Smooth muscle cell (in vitro differentiated cells): ENCODE data around the gene TIMP2. TPM values are rescaled to one million over a fixed set of nuclear protein-coding genes. Genes with fewer than 3 reads are reported as not detected.

Source experiments
- DNase-seq: peaks from one replicate; lab custom pipeline; 2025; ENCODE audit not compliant: unreplicated experiment; lab: John Stamatoyannopoulos, UW
- H2AFZ ChIP-seq: fragments of 200-600 bp; sonication (generic); 2 replicates; pipeline ENCODE4 v1.6.0; 2016; ENCODE audit warnings: antibody characterized with exemption, low read depth, mild to moderate bottlenecking
- H3F3A ChIP-seq: fragments of 200-600 bp; sonication (generic); 2 replicates; pipeline ENCODE4 v1.6.0; 2017; ENCODE audit warnings: antibody characterized with exemption, low read depth
- H3K27ac ChIP-seq: fragments of 200-600 bp; sonication (generic); 2 replicates; pipeline ENCODE4 v1.5.1; 2016; ENCODE audit warnings: low read depth, mild to moderate bottlenecking
- H3K27me3 ChIP-seq: fragments of 200-600 bp; sonication (generic); 2 replicates; pipeline ENCODE4 v1.6.1; 2016; ENCODE audit warnings: low read depth, mild to moderate bottlenecking
- H3K36me3 ChIP-seq: fragments of 200-600 bp; sonication (generic); 2 replicates; pipeline ENCODE4 v1.5.1; 2016; ENCODE audit warnings: low read depth
- H3K4me1 ChIP-seq: fragments of 200-600 bp; sonication (generic); 2 replicates; pipeline ENCODE4 v1.5.1; 2016; ENCODE audit warnings: low read depth
- H3K4me2 ChIP-seq: fragments of 200-600 bp; sonication (generic); 2 replicates; pipeline ENCODE4 v1.6.0; 2016; ENCODE audit warnings: mild to moderate bottlenecking
- H3K4me3 ChIP-seq: fragments of 200-600 bp; sonication (generic); 2 replicates; pipeline ENCODE4 v1.5.1; 2016; ENCODE audit warnings: mild to moderate bottlenecking
- H3K79me2 ChIP-seq: fragments of 200-600 bp; sonication (generic); 2 replicates; pipeline ENCODE4 v1.6.0; 2016; ENCODE audit warnings: low read depth, mild to moderate bottlenecking
- H3K9ac ChIP-seq: fragments of 200-600 bp; sonication (generic); 2 replicates; pipeline ENCODE4 v1.6.0; 2016; ENCODE audit warnings: low read depth
- H3K9me3 ChIP-seq: fragments of 200-600 bp; sonication (generic); replicated peaks from 2 replicates; pipeline ENCODE4 v1.5.1; 2016; ENCODE audit warnings: low read depth
- H4K20me1 ChIP-seq: fragments of 200-600 bp; sonication (generic); 2 replicates; pipeline ENCODE4 v1.6.0; 2016; ENCODE audit warnings: low read depth
- CTCF ChIP-seq: fragments of 200-600 bp; sonication (generic); IDR thresholded peaks from 2 replicates; pipeline ENCODE4 v1.5.1; 2017; ENCODE audit warnings: borderline replicate concordance, mild to moderate bottlenecking, antibody characterized with exemption; ENCODE audit not compliant: insufficient read depth, poor library complexity, severe bottlenecking
- WGBS: methylation state at CpG from one replicate; pipeline ENCODE4 v1.1.7; 2016; ENCODE audit warnings: low lambda C conversion rate; 5-methylcytosine and 5-hydroxymethylcytosine counted together
- polyA plus RNA-seq: library from polyadenylated mRNA; unstranded; fragments of >200 nt; fragmentation: Nextera tagmentation; extraction: Ambion mirVana; gene quantifications from 2 replicates; pipeline ENCODE4 v1.2.1, GENCODE V29; 2016
- total RNA-seq: library from RNA; depleted of rRNA; stranded (reverse); fragments of >200 nt; gene quantifications from 2 replicates; pipeline ENCODE4 v1.2.3, GENCODE V29; 2014

Gene TIMP2
- total and polyA plus RNA-seq, 2 experiments from 2014 or later: 37.8 to 111 TPM

DNA sequence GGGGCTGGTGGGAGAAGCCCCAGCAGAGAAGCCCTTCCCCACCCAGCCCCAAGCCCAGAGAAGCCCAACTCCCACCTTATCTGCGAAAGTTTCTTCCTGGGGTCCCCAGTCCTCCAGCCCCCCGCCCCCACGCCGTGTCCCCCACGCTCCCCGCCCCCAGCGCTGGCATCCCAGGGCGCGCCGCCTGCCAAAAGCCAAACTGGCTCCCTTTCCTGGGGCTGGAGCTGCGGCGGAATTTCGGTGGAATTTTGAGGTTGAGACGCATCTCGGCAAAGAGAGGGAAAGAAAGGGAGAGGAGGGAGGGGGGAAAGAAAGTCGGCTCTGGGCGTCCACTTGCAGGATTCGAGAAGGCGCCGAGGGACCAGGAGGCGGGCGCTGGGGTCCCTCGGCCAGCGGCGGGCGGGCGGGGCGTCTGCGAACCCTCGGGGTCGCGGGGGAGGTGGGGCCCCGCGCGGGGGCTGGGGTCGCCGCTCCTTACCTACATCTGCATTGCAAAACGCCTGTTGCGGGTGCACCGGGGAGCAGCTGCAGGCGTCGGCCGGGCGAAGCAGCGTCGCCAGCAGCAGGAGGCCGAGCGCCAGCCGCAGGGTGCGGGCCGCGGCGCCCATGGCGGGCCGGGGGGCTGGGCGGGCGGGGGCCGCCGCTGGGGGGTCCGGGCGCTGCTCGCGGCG lies 571 bp downstream of the TIMP2 start:
- no peak for TF ChIP-seq CTCF
- H3K4me1 ChIP-seq: peaks cover 11% of the 10 kb centered on the region
- peak overlapping the region; percentile 50 for H3K9ac ChIP-seq
- no peak for DNase-seq
- H3K9me3 ChIP-seq: no peaks in the 10 kb centered on the region
- peaks cover 49% of the 10 kb centered on the region for H4K20me1 ChIP-seq
- H3F3A ChIP-seq: peaks cover 9% of the 10 kb centered on the region
- H3K36me3 ChIP-seq: no peaks in the 10 kb centered on the region
- H3K27ac ChIP-seq: no peak overlapping the region
- no peaks in the 10 kb centered on the region for H3K27me3 ChIP-seq
- peak overlapping the region; percentile 99 for H3K4me2 ChIP-seq
- peak overlapping the region; percentile 84 for H3K4me3 ChIP-seq
- H3K79me2 ChIP-seq: peaks cover 50% of the 10 kb centered on the region
- WGBS: 2% methylated on average over 23 of the region's 64 CpGs
- no peak overlapping the region for H2AFZ ChIP-seq

DNA sequence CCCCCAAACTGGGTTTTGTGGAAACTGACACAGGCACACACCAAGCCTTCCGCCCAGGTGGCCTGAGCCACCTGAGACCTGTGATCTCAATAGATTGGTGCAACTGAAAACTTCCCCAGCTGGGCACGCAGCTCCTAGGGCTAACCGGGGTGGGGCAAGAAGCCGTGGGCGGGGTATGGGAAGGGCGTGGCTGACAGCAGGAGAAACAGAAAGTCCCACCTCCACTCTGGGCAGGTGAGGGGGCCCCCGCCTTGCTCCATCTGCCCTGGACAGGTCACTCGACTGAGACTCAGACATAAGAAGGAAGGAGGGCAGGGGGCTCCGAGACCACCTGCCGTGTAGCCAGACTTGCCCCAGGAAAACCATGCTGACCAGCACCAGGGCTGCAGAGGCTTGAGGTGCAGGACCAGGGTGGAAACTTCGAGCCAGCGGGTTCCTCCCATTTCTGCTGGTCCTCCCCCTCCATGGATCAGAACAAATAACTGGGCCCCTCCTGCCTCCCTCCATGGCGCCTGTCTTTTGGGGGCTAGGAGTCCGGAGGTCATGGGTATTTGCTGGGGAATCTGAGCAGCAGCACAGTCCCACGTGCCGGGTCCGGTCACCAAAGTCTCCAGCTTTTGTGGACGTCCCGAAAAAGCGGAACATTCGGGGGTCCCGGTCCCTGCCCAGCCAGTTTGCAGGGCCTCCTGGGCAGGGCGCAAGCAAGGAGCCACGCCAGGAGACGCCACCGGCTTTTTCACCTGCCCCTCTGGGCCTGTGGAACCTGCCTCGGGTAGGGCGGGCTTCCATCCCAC lies 1.3 kb downstream of the TIMP2 start:
- H3K27me3 ChIP-seq: no peaks in the 10 kb centered on the region
- no peaks in the 10 kb centered on the region for H3K9me3 ChIP-seq
- H3K27ac ChIP-seq: no peak overlapping the region
- peaks cover 9% of the 10 kb centered on the region for H3F3A ChIP-seq
- H3K4me2 ChIP-seq: peak overlapping the region; percentile 99
- H4K20me1 ChIP-seq: peaks cover 57% of the 10 kb centered on the region
- no peak for DNase-seq
- H3K4me1 ChIP-seq: peaks cover 11% of the 10 kb centered on the region
- no peaks in the 10 kb centered on the region for H3K36me3 ChIP-seq
- H2AFZ ChIP-seq: no peak overlapping the region
- H3K9ac ChIP-seq: peak overlapping the region; percentile 50
- 15% methylated on average over 28 of the region's 28 CpGs for WGBS
- peaks cover 55% of the 10 kb centered on the region for H3K79me2 ChIP-seq
- TF ChIP-seq CTCF: no peak
- peak overlapping the region; percentile 84 for H3K4me3 ChIP-seq

- no peak overlapping the region for H3K9ac ChIP-seq
- H3F3A ChIP-seq: peaks cover 9% of the 10 kb centered on the region
- peaks cover 66% of the 10 kb centered on the region for H4K20me1 ChIP-seq
- peaks cover 64% of the 10 kb centered on the region for H3K79me2 ChIP-seq
- no peak overlapping the region for H3K27ac ChIP-seq
- H3K27me3 ChIP-seq: no peaks in the 10 kb centered on the region
- peak overlapping the region; percentile 99 for H3K4me2 ChIP-seq
- peak overlapping the region; percentile 84 for H3K4me3 ChIP-seq
- peaks cover 11% of the 10 kb centered on the region for H3K4me1 ChIP-seq
- 76% methylated on average over 13 of the region's 13 CpGs for WGBS
- no peaks in the 10 kb centered on the region for H3K9me3 ChIP-seq
- no peak overlapping the region for H2AFZ ChIP-seq
- no peaks in the 10 kb centered on the region for H3K36me3 ChIP-seq
- no peak for TF ChIP-seq CTCF
- DNase-seq: no peak
Measured at GRCh38 chr17:78922816-78923498, 2.2 kb downstream of the TIMP2 start.
